NT2/D1 (cell line): Measurements from ENCODE around the gene NANP.

Experiments used
- SUZ12 ChIP-seq: IDR thresholded peaks from 2 replicates; pipeline ENCODE4 v1.6.1; 2011; ENCODE audit not compliant: insufficient read length, insufficient read depth; ENCODE audit errors: extremely low read depth
- YY1 ChIP-seq: IDR thresholded peaks from 2 replicates; pipeline ENCODE4 v1.6.1; 2011; ENCODE audit not compliant: insufficient read length, insufficient read depth
- ZNF274 ChIP-seq: IDR thresholded peaks from 2 replicates; pipeline ENCODE4 v1.6.1; 2011; ENCODE audit warnings: mild to moderate bottlenecking, low read depth, low read length

DNA sequence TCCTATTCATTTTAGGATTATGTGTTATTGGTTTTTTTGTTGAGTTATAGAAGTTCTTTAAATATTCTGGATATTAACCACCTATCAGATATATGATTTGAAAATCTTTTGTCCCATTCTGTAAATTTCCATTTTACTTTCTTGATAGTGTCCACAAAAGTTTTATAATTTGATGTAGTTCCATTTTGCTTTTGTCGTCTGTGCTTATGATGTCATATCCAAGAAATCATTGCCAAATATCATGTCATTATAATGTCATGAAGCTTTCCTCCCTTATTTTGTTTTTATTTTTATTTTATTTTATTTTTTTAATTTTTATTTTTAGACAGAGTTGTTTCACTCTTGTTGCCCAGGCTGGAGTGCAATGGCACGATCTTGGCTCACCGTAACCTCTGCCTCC, 21.0 kb upstream of the NANP start:
- TF ChIP-seq SUZ12 (no peak), ZNF274 (no peak), YY1 (no peak)
